GM18951 (cell line): ENCODE results near the gene DHRS12.

ENCODE experiments used
- POLR2A ChIP-seq: IDR thresholded peaks from 4 replicates; pipeline ENCODE4 v1.6.1; 2011; ENCODE audit warnings: mild to moderate bottlenecking; ENCODE audit not compliant: insufficient read length, insufficient read depth; ENCODE audit errors: extremely low read depth
- in situ Hi-C: fragments of 300-500 bp; cut with MboI; formaldehyde crosslinking; loops from one replicate; pipeline ENCODE4 v1.12.0; 2022; ENCODE audit warnings: low sequenced_read_pairs, mixed read lengths, inconsistent platforms; ENCODE audit not compliant: unreplicated experiment

DHRS12 gene

GRCh38 chr13:51781246-51782022 lies 22.5 kb downstream of the DHRS12 start:
- in situ Hi-C loops: no loop called here
- no peak for TF ChIP-seq POLR2A

- TF ChIP-seq POLR2A: no peak
- in situ Hi-C loops: no loop called here
These were observed 23.9 kb downstream of the DHRS12 start for GRCh38 chr13:51780099-51780498.

- in situ Hi-C loops: no loop called here
These were observed 25.6 kb downstream of the DHRS12 start for GRCh38 chr13:51778392-51778791.

GRCh38 chr13:51777921-51778320 lies 26.0 kb downstream of the DHRS12 start:
- in situ Hi-C loops: no loop called here
- no peak for TF ChIP-seq POLR2A

More at GRCh38 chr13:51778392-51778791, 25.6 kb downstream of the DHRS12 start:
- TF ChIP-seq POLR2A: no peak

DNA sequence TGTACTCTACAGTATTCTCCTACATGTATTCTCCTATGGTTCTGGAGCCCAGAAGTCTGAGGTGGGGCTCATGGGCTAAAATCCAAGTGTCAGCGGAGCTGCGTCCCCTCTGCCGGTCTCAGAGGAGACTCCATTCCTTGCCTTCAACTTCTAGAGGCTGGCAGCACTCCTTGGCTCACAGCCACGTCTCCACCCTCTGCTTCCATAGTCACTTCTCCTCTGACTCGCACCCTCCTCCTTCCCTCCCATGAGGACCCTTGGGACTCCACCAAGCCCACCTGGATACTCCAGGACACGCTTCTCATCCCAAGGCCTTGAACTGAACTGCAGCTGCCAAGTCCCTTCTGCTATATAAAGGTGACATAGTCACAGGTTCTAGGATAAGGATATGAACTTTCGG lies 27.8 kb downstream of the DHRS12 start:
- in situ Hi-C loops: no loop called here
- TF ChIP-seq POLR2A: no peak

DNA sequence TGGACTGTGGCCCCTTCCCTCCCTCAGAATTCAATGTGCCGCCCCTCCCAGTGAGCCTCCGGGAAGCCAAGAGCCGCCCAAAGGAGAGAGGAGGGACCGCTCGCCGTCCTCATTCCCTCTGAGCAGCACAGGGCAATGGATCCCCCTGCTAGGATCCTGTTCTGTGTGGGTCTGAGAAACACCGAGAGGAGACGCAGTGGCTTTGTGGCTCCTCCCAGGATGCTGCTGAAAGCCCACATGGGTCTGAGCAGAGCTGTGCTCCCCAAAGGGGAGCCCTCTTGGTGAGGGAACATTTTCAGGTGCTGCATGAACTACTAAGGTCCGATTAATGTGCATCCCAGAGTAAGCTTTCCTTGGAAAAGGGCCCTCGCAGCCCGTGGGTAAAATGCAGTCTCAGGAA lies 30.4 kb downstream of the DHRS12 start:
- in situ Hi-C loops: no loop called here
- TF ChIP-seq POLR2A: no peak

- in situ Hi-C loops: no loop called here
- TF ChIP-seq POLR2A: no peak
These were observed 31.2 kb downstream of the DHRS12 start for GRCh38 chr13:51772781-51773180.

DNA sequence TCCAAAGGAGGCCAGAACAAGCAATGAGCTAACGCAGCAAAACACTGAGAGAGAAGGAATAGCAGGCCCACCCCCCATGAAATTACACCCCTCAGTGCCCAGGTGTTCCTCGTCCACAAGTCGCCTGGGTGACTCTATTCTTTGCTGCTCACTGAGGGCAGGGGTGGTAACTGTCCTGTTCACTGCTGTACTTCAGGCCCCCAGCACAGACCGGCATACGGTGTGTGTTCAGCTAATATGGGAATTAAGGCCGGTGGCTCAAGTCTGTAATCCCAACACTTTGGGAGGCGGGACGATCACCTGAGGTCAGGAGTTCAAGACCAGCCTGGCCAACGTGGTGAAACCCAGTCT lies 31.9 kb downstream of the DHRS12 start:
- in situ Hi-C loops: no loop called here
- no peak for TF ChIP-seq POLR2A

DNA sequence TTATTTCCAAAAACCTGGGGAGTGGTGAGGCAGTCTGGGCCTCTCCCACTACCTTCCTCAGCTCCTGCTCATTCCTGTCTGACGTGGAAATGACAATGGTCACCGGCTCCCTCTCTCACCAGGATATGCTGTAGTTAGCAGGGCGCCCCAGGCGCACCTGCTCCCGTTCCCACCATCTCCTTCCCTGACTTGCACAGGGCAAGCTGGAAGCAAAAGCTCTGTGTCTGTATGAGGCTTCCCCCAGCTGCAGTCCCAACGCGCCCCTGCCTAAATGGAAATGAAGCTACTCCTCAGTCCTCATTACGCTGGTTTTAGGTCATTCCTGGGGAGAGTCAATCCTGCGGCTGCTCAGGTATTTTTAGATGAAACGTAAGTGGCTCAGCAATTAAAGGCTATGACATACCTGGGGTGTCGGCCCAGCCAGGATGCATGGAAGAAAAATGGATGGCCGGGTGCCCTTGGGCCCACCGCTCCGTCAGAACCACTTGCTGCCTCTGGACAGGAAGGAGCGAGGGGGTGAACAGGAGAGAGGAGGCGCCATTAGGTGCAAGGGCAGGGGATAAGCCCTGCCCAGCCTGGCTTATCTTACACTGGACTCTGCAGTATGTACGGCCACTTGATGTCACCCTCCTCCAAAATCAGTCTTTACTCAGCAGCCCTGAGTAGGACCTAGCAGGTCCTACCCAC lies 32.4 kb downstream of the DHRS12 start:
- no peak for TF ChIP-seq POLR2A
- in situ Hi-C loops: no loop called here

GRCh38 chr13:51770681-51771417 lies 33.1 kb downstream of the DHRS12 start:
- in situ Hi-C loops: no loop called here
- TF ChIP-seq POLR2A: no peak

DNA sequence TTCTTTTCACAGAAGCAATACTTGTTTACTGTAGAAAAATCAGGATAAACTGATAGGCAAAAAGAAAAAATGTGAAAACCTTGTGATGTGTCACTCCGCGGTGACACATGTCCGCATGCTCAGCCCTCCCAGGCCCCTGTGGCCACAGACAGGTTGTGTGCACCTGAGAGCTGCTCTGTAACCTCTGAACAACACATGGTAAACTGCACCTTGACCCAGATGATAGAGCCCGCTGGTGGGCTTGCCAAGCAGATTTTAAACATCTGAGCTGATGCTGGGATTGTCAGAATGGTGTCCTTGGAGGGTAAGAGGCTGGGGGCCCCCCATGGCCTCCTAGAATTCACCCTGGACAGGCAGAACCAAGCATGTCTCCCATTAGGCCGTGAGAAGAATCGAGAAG lies 33.8 kb downstream of the DHRS12 start:
- in situ Hi-C loops: no loop called here
- TF ChIP-seq POLR2A: no peak

- no peak for TF ChIP-seq POLR2A
- in situ Hi-C loops: no loop called here
These were observed 34.4 kb downstream of the DHRS12 start for GRCh38 chr13:51769455-51770127.

DNA sequence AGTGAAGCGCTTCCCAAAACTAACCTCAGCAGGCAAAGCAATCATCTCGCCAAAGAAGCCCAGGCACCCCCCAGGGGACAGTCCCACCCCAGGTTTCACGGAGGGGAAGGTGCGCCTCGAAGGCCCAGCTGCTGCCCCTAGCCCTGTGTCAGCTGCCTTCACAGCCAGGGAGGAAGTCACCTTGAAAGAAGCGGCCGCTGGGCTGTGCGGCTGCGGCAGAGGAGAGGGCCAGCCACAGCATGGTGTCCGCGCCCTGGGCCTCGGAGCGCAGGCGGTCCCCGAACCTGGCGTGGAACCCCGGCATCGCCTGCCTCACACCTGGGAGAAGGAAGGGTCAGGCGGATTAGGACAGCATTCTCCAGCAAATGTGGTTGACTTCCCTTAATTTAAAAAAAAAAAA lies 35.0 kb downstream of the DHRS12 start:
- in situ Hi-C loops: no loop called here
- TF ChIP-seq POLR2A: no peak
